Erythroblast (primary cell): ENCODE measurements around the gene MSI2.

Experiments
- DNase-seq, 2 experiments: peaks; one replicate each; lab custom pipeline; 2025; lab: John Stamatoyannopoulos, UW
- GATA1 ChIP-seq: IDR thresholded peaks from 2 replicates; pipeline ENCODE4 v1.6.1; 2011; ENCODE audit warnings: low read depth, mild to moderate bottlenecking, control low read depth, low read length, moderate library complexity
- POLR2A ChIP-seq: IDR thresholded peaks from 2 replicates; pipeline ENCODE4 v1.6.1; 2011; ENCODE audit warnings: mild to moderate bottlenecking, low read length

The MSI2 gene

GRCh38 chr17:57269598-57270255, 13.4 kb downstream of the MSI2 start:
- DNase-seq = peak; percentile 8 to 16
- TF ChIP-seq POLR2A = no peak
- TF ChIP-seq GATA1 = no peak

- DNase-seq = no peak
- no peak for TF ChIP-seq POLR2A
- no peak for TF ChIP-seq GATA1
These were observed 14.5 kb downstream of the MSI2 start for GRCh38 chr17:57270801-57271245.

- no peak for DNase-seq
- TF ChIP-seq GATA1 (no peak), POLR2A (no peak)
These were observed 15.5 kb downstream of the MSI2 start for GRCh38 chr17:57271821-57272220.

- no peak for TF ChIP-seq POLR2A
- no peak for TF ChIP-seq GATA1
- no peak for DNase-seq
These were observed 17.2 kb downstream of the MSI2 start for GRCh38 chr17:57273490-57273889.

- DNase-seq = no peak
- TF ChIP-seq POLR2A (no peak), GATA1 (no peak)
These were observed 17.8 kb downstream of the MSI2 start for GRCh38 chr17:57274162-57274561.

GRCh38 chr17:57275071-57275764, 18.9 kb downstream of the MSI2 start:
- DNase-seq = no peak
- TF ChIP-seq POLR2A (no peak), GATA1 (no peak)

- DNase-seq = no peak
- no peak for TF ChIP-seq GATA1
These were observed 20.3 kb downstream of the MSI2 start for GRCh38 chr17:57276621-57277020.

GRCh38 chr17:57277923-57278604, 21.7 kb downstream of the MSI2 start:
- no peak for DNase-seq
- TF ChIP-seq POLR2A = no peak
- TF ChIP-seq GATA1 = no peak

- DNase-seq = no peak
- TF ChIP-seq POLR2A = no peak
- TF ChIP-seq GATA1 = no peak
These were observed 22.5 kb downstream of the MSI2 start for GRCh38 chr17:57278740-57279387.

GRCh38 chr17:57279432-57279831, 23.1 kb downstream of the MSI2 start:
- TF ChIP-seq POLR2A = no peak
- TF ChIP-seq GATA1 = no peak

GRCh38 chr17:57281887-57282286, 25.6 kb downstream of the MSI2 start:
- TF ChIP-seq GATA1 = no peak
- DNase-seq = no peak

More at GRCh38 chr17:57279432-57279831, 23.1 kb downstream of the MSI2 start:
- no peak for DNase-seq

GRCh38 chr17:57282296-57282695, 26.0 kb downstream of the MSI2 start:
- TF ChIP-seq POLR2A = no peak
- DNase-seq = no peak

- DNase-seq = no peak
- no peak for TF ChIP-seq GATA1
- no peak for TF ChIP-seq POLR2A
These were observed 27.1 kb downstream of the MSI2 start for GRCh38 chr17:57283203-57283971.
